Osteoblast (primary cell): ENCODE measurements around the gene MMP2. TPM values are rescaled to one million over a fixed set of nuclear protein-coding genes. Genes with fewer than 3 reads are reported as not detected.

Experiments used
- DNase-seq: peaks from one replicate; pipeline ENCODE4 v3.0.0; 2011; ENCODE audit warnings: low spot score, mixed read lengths; ENCODE audit not compliant: insufficient read length; ENCODE audit errors: missing footprints
- H2AFZ ChIP-seq: 2 replicates; pipeline ENCODE4 v1.6.0; 2011; ENCODE audit warnings: mild to moderate bottlenecking, low read length
- H3K27ac ChIP-seq: 2 replicates; pipeline ENCODE4 v1.5.1; 2011; ENCODE audit warnings: mild to moderate bottlenecking, low read depth, low read length, moderate library complexity
- H3K27me3 ChIP-seq: 2 replicates; pipeline ENCODE4 v1.6.0; 2012; ENCODE audit warnings: mild to moderate bottlenecking, control low read depth, inconsistent platforms, low read length, moderate library complexity; ENCODE audit not compliant: insufficient read depth
- H3K36me3 ChIP-seq: 2 replicates; pipeline ENCODE4 v1.5.1; 2011; ENCODE audit warnings: mild to moderate bottlenecking, low read length, control low read depth, moderate library complexity; ENCODE audit not compliant: insufficient read depth
- H3K4me1 ChIP-seq: 2 replicates; pipeline ENCODE4 v1.5.1; 2011; ENCODE audit warnings: mild to moderate bottlenecking, low read length, control low read depth, moderate library complexity; ENCODE audit not compliant: insufficient read depth
- H3K4me2 ChIP-seq: 2 replicates; pipeline ENCODE4 v1.6.0; 2011; ENCODE audit warnings: mild to moderate bottlenecking, low read length; ENCODE audit not compliant: insufficient read depth
- H3K4me3 ChIP-seq: fragments of 200-600 bp; sonication (generic); 3 replicates; pipeline ENCODE4 v1.5.1; 2012; ENCODE audit warnings: mild to moderate bottlenecking, low read length, inconsistent platforms; ENCODE audit not compliant: insufficient read depth
- H3K79me2 ChIP-seq: 2 replicates; pipeline ENCODE4 v1.6.0; 2012; ENCODE audit warnings: mild to moderate bottlenecking, low read length, control low read depth, inconsistent platforms; ENCODE audit not compliant: insufficient read depth
- H3K9me3 ChIP-seq: 2 replicates; pipeline ENCODE4 v1.5.1; 2011; ENCODE audit warnings: low read depth, low read length, control low read depth
- H4K20me1 ChIP-seq: 2 replicates; pipeline ENCODE4 v1.6.0; 2012; ENCODE audit warnings: mild to moderate bottlenecking, low read length, control low read depth; ENCODE audit not compliant: insufficient read depth
- total RNA-seq: library from RNA; depleted of rRNA; stranded (reverse); fragments of >200 nt; gene quantifications from 2 replicates; pipeline ENCODE4 v1.2.3, GENCODE V29; 2012
- TF ChIP-seq, protein P1 (sequence below): IDR thresholded peaks from 2 replicates; pipeline ENCODE4 v1.5.1; 2011; ENCODE audit warnings: mild to moderate bottlenecking, low read depth, low read length, moderate library complexity; ENCODE audit errors: extremely low read depth

The MMP2 gene
- total RNA-seq, 1 donor = 2,094 TPM

DNA sequence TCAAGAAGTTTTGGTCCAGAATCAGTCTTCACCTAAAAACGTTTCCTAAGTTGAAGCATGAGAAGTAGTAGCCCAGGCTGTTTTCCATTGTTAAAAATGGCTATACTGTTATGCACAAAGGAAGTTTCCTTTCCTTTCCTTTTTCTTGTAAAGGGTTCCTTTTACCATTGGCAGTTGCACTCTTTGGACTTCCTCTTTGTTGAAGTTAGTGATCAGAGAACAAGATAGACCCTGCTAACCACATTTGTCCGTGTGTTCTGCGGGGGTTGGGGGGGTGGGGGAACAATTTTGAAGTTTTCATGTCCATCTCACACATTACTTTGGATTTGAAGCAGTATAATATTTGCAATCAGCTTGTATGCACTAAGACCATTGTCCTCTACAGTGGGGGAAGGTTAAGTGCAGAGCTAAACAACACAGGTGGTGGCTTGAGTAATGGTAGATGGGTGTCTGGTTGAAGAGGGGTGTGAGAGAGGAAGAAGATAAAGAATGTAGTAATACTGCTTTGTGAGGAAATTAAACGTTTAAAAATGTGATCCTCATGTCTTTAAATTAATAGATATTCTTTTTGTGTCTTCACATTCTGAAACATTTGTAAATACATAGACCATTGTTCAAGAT lies 31.3 kb downstream of the MMP2 start:
- Histone ChIP-seq H3K4me1 (peaks cover 7% of the 10 kb centered on the region), H2AFZ (no peak overlapping the region), H3K4me3 (peak overlapping the region; percentile 74), H4K20me1 (no peaks in the 10 kb centered on the region), H3K79me2 (peaks cover 16% of the 10 kb centered on the region), H3K27ac (peak overlapping the region; percentile 62), H3K9me3 (no peaks in the 10 kb centered on the region), H3K36me3 (peaks cover 64% of the 10 kb centered on the region), H3K4me2 (peak overlapping the region; percentile 79), H3K27me3 (no peaks in the 10 kb centered on the region)
- DNase-seq = no peak
- TF ChIP-seq, protein P1, sequence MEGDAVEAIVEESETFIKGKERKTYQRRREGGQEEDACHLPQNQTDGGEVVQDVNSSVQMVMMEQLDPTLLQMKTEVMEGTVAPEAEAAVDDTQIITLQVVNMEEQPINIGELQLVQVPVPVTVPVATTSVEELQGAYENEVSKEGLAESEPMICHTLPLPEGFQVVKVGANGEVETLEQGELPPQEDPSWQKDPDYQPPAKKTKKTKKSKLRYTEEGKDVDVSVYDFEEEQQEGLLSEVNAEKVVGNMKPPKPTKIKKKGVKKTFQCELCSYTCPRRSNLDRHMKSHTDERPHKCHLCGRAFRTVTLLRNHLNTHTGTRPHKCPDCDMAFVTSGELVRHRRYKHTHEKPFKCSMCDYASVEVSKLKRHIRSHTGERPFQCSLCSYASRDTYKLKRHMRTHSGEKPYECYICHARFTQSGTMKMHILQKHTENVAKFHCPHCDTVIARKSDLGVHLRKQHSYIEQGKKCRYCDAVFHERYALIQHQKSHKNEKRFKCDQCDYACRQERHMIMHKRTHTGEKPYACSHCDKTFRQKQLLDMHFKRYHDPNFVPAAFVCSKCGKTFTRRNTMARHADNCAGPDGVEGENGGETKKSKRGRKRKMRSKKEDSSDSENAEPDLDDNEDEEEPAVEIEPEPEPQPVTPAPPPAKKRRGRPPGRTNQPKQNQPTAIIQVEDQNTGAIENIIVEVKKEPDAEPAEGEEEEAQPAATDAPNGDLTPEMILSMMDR = no peak

DNA sequence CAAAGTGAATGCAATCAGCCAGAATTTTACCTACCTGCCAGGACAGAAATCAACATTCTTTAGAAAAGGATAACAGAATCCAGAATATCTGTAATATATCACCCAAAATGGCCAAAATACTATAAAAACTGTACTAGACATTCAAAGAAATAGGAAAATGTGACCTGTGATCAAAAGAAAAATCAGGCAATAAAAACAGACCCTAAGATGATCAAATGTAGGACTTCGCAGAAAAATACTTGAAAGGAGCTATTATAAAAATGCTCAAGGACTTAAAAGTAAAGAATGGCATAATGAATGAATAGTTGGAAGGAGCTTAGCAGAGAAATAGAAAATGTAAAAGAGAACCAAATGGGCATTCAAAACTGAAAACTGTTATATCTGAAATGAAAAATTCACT lies 33.9 kb downstream of the MMP2 start:
- DNase-seq = no peak
- H3K79me2 ChIP-seq = peaks cover 14% of the 10 kb centered on the region
- H2AFZ ChIP-seq = no peak overlapping the region

DNA sequence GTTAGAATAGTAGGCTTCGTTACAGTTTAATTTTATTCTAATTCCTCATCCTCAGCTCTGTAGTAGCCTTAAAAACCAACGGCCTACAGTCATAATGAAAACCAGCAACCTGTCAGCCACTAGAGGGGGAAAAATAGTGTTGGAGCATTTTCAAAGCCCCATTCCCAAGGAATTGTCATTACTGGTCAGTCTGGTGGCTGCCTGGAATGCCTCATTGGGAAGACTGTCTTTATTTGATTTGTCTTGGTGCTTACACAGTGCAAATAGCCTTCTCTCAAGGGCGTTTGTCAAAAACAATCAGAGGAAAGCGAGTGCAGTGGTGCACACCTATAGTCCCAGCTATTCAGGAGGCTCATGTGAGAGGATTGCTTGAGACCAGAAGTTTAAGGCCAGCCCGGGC lies 34.6 kb downstream of the MMP2 start:
- TF ChIP-seq, protein P1 = peak; percentile 22
- H3K4me1 ChIP-seq = peaks cover 7% of the 10 kb centered on the region
- peaks cover 31% of the 10 kb centered on the region for H3K36me3 ChIP-seq
- H2AFZ ChIP-seq = no peak overlapping the region
- no peaks in the 10 kb centered on the region for H3K9me3 ChIP-seq
- no peak overlapping the region for H3K27ac ChIP-seq
- no peaks in the 10 kb centered on the region for H3K27me3 ChIP-seq
- no peak overlapping the region for H3K4me2 ChIP-seq
- no peak for DNase-seq
- no peaks in the 10 kb centered on the region for H4K20me1 ChIP-seq
- H3K79me2 ChIP-seq = peaks cover 13% of the 10 kb centered on the region
- H3K4me3 ChIP-seq = no peak overlapping the region

More for the DNA sequence above, 33.9 kb downstream of the MMP2 start:
- no peak overlapping the region for H3K27ac ChIP-seq
- H3K27me3 ChIP-seq = no peaks in the 10 kb centered on the region
- H3K36me3 ChIP-seq = peaks cover 37% of the 10 kb centered on the region
- H4K20me1 ChIP-seq = no peaks in the 10 kb centered on the region
- TF ChIP-seq, protein P1 = no peak
- H3K4me2 ChIP-seq = no peak overlapping the region
- no peaks in the 10 kb centered on the region for H3K9me3 ChIP-seq
- no peak overlapping the region for H3K4me3 ChIP-seq
- H3K4me1 ChIP-seq = peaks cover 7% of the 10 kb centered on the region

DNA sequence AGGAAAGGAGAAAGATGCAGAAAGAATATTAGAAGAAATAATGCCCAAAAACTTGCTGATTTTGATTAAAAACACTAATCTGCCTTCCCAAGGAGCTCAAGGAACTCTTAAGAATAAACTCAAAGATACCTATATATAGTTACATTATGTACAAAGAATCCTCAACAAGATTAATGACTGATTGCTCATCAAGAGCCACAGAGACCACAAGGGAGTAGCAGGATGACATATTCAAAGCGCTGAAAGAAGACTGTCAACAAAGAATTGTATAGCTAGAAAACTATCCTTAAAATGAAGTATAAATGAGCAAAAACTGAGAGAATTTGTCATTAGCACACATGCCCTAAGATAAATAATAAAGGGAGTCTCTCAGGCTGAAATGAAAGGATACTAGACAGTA lies 36.1 kb downstream of the MMP2 start:
- no peaks in the 10 kb centered on the region for H4K20me1 ChIP-seq
- peaks cover under 1% of the 10 kb centered on the region for H3K79me2 ChIP-seq
- H3K36me3 ChIP-seq = peaks cover 29% of the 10 kb centered on the region
- H3K4me3 ChIP-seq = no peak overlapping the region
- H3K4me1 ChIP-seq = peaks cover 3% of the 10 kb centered on the region
- no peaks in the 10 kb centered on the region for H3K9me3 ChIP-seq
- no peak overlapping the region for H3K27ac ChIP-seq
- no peak overlapping the region for H2AFZ ChIP-seq
- TF ChIP-seq, protein P1 = no peak
- no peak for DNase-seq
- no peak overlapping the region for H3K4me2 ChIP-seq
- H3K27me3 ChIP-seq = no peaks in the 10 kb centered on the region
